ENCODE measurements around the gene PLXNB3. TPM values are rescaled to one million over a fixed set of nuclear protein-coding genes. Genes with fewer than 3 reads are reported as not detected.

Gene PLXNB3
- total RNA-seq, 1 donor from 2014 or later: 34.8 TPM

- Mint-ChIP-seq H3K36me3 (ENCODE audit: low read depth) (no peaks in the 10 kb centered on the region), H3K27me3 (ENCODE audit: low read depth) (no peaks in the 10 kb centered on the region), H3K4me3 (ENCODE audit: unreplicated experiment) (no peak overlapping the region), H3K27ac (ENCODE audit: unreplicated experiment) (no peak overlapping the region), H3K9me3 (ENCODE audit: low read depth) (peaks cover 2% of the 10 kb centered on the region), H3K4me1 (ENCODE audit: low read depth) (peaks cover 10% of the 10 kb centered on the region)
- no peak for TF ChIP-seq CTCF (IDR thresholded peaks at IDR 0.05)
- DNase-seq (ENCODE audit: low spot score): no peak
These were observed 36.2 kb downstream of the PLXNB3 start for GRCh38 chrX:153800177-153800722.

GRCh38 chrX:153800746-153801145 lies 36.7 kb downstream of the PLXNB3 start:
- H3K36me3 Mint-ChIP-seq (ENCODE audit: low read depth): no peaks in the 10 kb centered on the region
- H3K27me3 Mint-ChIP-seq (ENCODE audit: low read depth): no peaks in the 10 kb centered on the region
- no peak overlapping the region for H3K27ac Mint-ChIP-seq (ENCODE audit: unreplicated experiment)
- peaks cover 2% of the 10 kb centered on the region for H3K9me3 Mint-ChIP-seq (ENCODE audit: low read depth)
- H3K4me1 Mint-ChIP-seq (ENCODE audit: low read depth): peaks cover 8% of the 10 kb centered on the region
- DNase-seq (ENCODE audit: low spot score): no peak
- H3K4me3 Mint-ChIP-seq (ENCODE audit: unreplicated experiment): no peak overlapping the region
- no peak for TF ChIP-seq CTCF (IDR thresholded peaks at IDR 0.05)

GRCh38 chrX:153801669-153802068 lies 37.6 kb downstream of the PLXNB3 start:
- TF ChIP-seq CTCF (IDR thresholded peaks at IDR 0.05): no peak
- Mint-ChIP-seq H3K4me3 (ENCODE audit: unreplicated experiment) (no peak overlapping the region), H3K27ac (ENCODE audit: unreplicated experiment) (no peak overlapping the region), H3K9me3 (ENCODE audit: low read depth) (no peaks in the 10 kb centered on the region), H3K36me3 (ENCODE audit: low read depth) (no peaks in the 10 kb centered on the region), H3K4me1 (ENCODE audit: low read depth) (no peaks in the 10 kb centered on the region), H3K27me3 (ENCODE audit: low read depth) (no peaks in the 10 kb centered on the region)
- no peak for DNase-seq (ENCODE audit: low spot score)

- Mint-ChIP-seq H3K9me3 (ENCODE audit: low read depth) (no peaks in the 10 kb centered on the region), H3K27me3 (ENCODE audit: low read depth) (no peaks in the 10 kb centered on the region), H3K36me3 (ENCODE audit: low read depth) (no peaks in the 10 kb centered on the region), H3K4me3 (ENCODE audit: unreplicated experiment) (no peak overlapping the region), H3K4me1 (ENCODE audit: low read depth) (no peaks in the 10 kb centered on the region), H3K27ac (ENCODE audit: unreplicated experiment) (no peak overlapping the region)
- TF ChIP-seq CTCF (IDR thresholded peaks at IDR 0.05): no peak
- no peak for DNase-seq (ENCODE audit: low spot score)
These were observed 38.5 kb downstream of the PLXNB3 start for GRCh38 chrX:153802513-153803045.

GRCh38 chrX:153803211-153804099 lies 39.4 kb downstream of the PLXNB3 start:
- DNase-seq (ENCODE audit: low spot score): no peak
- H3K9me3 Mint-ChIP-seq (ENCODE audit: low read depth): peaks cover 3% of the 10 kb centered on the region
- no peaks in the 10 kb centered on the region for H3K27me3 Mint-ChIP-seq (ENCODE audit: low read depth)
- H3K27ac Mint-ChIP-seq (ENCODE audit: unreplicated experiment): no peak overlapping the region
- H3K36me3 Mint-ChIP-seq (ENCODE audit: low read depth): peaks cover 2% of the 10 kb centered on the region
- no peak overlapping the region for H3K4me3 Mint-ChIP-seq (ENCODE audit: unreplicated experiment)
- TF ChIP-seq CTCF (IDR thresholded peaks at IDR 0.05): no peak
- H3K4me1 Mint-ChIP-seq (ENCODE audit: low read depth): no peaks in the 10 kb centered on the region
